MV-4-11 (cell line): Measurements from ENCODE around the gene NPR3.

Experiments
- DNase-seq: peaks from one replicate; lab custom pipeline; 2025; lab: John Stamatoyannopoulos, UW

NPR3 gene

GRCh38 chr5:32805971-32806638 lies 95.0 kb downstream of the NPR3 start:
- DNase-seq, result no peak

GRCh38 chr5:32808783-32809182 lies 97.7 kb downstream of the NPR3 start:
- no peak for DNase-seq

- DNase-seq, result no peak
These were observed 99.7 kb downstream of the NPR3 start for GRCh38 chr5:32810804-32811203.

GRCh38 chr5:32812399-32812798 lies 101.3 kb downstream of the NPR3 start:
- no peak for DNase-seq

GRCh38 chr5:32814141-32814540 lies 103.0 kb downstream of the NPR3 start:
- DNase-seq, result no peak

- no peak for DNase-seq
These were observed 103.5 kb downstream of the NPR3 start for GRCh38 chr5:32814620-32815019.

- no peak for DNase-seq
These were observed 116.9 kb downstream of the NPR3 start for GRCh38 chr5:32827981-32828380.

GRCh38 chr5:32828492-32828891 lies 117.4 kb downstream of the NPR3 start:
- no peak for DNase-seq

GRCh38 chr5:32831624-32832023 lies 120.5 kb downstream of the NPR3 start:
- DNase-seq, result no peak

GRCh38 chr5:32833127-32833526 lies 122.0 kb downstream of the NPR3 start:
- DNase-seq, result no peak

- no peak for DNase-seq
These were observed 122.5 kb downstream of the NPR3 start for GRCh38 chr5:32833663-32834062.

GRCh38 chr5:32834251-32834650 lies 123.1 kb downstream of the NPR3 start:
- DNase-seq, result no peak

- DNase-seq, result no peak
These were observed 125.1 kb downstream of the NPR3 start for GRCh38 chr5:32836176-32836575.

GRCh38 chr5:32837211-32837610 lies 126.1 kb downstream of the NPR3 start:
- DNase-seq, result no peak

- DNase-seq, result no peak
These were observed 128.0 kb downstream of the NPR3 start for GRCh38 chr5:32839106-32839505.

- DNase-seq, result no peak
These were observed 129.5 kb downstream of the NPR3 start for GRCh38 chr5:32840606-32841005.
